Measurements from ENCODE around the gene TSSC4. TPM values are rescaled to one million over a fixed set of nuclear protein-coding genes. Genes with fewer than 3 reads are reported as not detected.

Gene TSSC4
- total and polyA plus RNA-seq, 9 of the 15 experiments (the other 6 are each of a cell fraction or from before 2014, with no cell fraction given), result 0.41 to 54.2 (median 11.0) TPM

GRCh38 chr11:2377511-2378443 lies 22.8 kb upstream of the TSSC4 start (continued):
- TF ChIP-seq ETS1 (conservative IDR thresholded peaks at IDR 0.05; ENCODE audit: control insufficient read depth, low read depth, low read length) (0 out of 2 replicates have a peak, but pooled peaks have one; percentile 29), RCOR1 (IDR thresholded peaks at IDR 0.05; ENCODE audit: borderline replicate concordance in 1 of 2, low read depth in 2 of 2, low read length in 2 of 2) (no peak), IRF9 (tag; IDR thresholded peaks at IDR 0.05) (no peak), MNT (conservative IDR thresholded peaks at IDR 0.05) (peak in 1 of 2 experiments; percentile 56; a peak in 2 of 4 replicates), ID3 (CRISPR knock-in tag; IDR thresholded peaks at IDR 0.05) (no peak), ID3 (tag; IDR thresholded peaks at IDR 0.05) (no peak), CEBPZ (IDR thresholded peaks at IDR 0.05; ENCODE audit: borderline replicate concordance, low read depth, low read length) (no peak), MIER1 (IDR thresholded peaks at IDR 0.05; ENCODE audit: low read depth) (no peak), ILK (tag; IDR thresholded peaks at IDR 0.05; ENCODE audit: borderline replicate concordance, low read depth) (no peak), KDM2B (CRISPR knock-in tag; IDR thresholded peaks at IDR 0.05) (0 out of 2 replicates have a peak, but pooled peaks have one; percentile 41), BRCA1 (IDR thresholded peaks at IDR 0.05) (no peak), BRCA1 (CRISPR knock-in tag; IDR thresholded peaks at IDR 0.05) (no peak)

Measured in K562 (cell line).